HG03520 (cell line): ENCODE results near the gene CHADL.

ENCODE experiments used
- ATAC-seq: cut with Tn5 transposase; IDR thresholded peaks from one replicate; pipeline ENCODE4 v1.9.1; 2021; ENCODE audit warnings: mild to moderate bottlenecking, moderate library complexity; ENCODE audit not compliant: unreplicated experiment

The CHADL gene

DNA sequence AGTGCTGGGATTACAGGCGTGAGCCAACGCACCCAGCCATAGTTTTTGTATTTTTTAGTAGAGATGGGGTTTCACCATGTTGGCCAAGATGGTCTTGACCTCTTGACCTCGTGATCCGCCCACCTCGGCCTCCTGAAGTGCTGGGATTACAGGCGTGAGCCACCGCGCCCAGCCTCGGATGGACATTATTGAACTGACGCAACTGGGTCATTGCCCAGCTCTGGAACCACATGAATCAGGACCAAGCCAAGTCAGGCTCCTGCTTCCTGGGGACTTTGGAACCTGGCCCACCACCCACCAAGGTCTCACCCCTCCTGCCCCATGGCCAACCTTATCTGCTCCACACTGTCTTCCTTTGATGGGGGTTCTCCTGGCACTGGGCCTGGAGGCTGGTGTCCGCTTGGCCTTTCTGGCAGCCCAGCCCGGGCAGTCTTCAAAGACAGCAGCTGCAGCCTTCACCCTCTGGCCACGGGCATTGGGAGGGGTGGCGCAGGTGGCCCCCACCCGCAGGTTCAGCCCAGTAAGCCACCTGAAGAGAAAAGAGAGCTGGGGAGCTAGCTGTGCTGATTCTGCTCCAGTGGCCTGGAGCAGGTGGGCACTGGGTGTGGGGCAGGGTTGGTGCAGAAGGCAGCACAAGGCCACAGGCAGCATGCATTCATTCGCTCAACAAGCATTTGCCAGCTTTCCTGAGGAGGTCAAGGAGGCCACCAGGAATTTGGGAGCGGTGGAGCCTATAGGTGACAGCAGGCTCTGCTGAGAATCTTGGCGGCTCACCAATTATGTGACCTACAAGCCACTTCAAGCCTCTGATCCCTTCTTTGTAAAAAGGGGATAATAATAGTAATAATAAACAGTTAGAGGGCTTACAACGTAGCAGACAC is 5.7 kb downstream of the CHADL start:
- ATAC-seq: no peak

DNA sequence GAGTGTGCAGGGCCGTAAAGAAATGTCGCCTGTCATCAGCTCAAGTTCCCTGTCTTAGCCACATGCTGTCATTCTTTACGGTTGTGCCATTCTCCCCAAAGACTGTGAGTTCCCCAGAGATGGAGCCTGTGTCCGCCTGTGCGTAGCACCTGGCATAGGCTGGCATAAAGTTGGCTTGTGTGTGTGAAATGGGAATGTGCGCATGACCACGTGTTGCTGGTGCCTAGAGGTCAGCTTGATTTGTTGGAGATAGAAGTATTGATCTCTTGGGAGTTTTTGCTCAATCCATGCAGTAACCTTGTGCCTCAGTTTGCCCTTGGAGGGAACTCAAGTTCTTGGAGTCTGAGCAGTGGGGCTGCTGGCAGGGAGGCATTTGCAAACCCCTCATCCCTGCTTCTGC is 9.4 kb downstream of the CHADL start:
- ATAC-seq: no peak

DNA sequence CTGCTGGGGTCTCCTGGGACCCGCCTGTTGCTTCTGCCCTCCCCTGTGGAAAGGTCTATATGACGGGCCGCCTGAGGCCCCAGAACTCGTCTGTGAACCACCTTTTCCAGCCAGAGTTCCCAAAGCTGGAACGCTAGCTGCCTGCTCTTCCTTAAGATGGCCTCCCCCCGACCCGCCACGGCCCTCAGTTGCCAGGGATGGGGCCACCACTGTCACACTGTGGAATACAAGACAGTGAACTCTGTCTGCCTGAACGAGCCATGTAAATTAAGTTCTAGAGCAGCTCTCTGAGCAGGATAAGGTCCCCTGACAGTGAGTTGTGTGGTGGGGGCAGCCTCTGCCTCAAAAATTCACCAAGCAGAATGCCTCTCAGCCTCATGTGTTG is 10.3 kb downstream of the CHADL start:
- ATAC-seq: no peak

DNA sequence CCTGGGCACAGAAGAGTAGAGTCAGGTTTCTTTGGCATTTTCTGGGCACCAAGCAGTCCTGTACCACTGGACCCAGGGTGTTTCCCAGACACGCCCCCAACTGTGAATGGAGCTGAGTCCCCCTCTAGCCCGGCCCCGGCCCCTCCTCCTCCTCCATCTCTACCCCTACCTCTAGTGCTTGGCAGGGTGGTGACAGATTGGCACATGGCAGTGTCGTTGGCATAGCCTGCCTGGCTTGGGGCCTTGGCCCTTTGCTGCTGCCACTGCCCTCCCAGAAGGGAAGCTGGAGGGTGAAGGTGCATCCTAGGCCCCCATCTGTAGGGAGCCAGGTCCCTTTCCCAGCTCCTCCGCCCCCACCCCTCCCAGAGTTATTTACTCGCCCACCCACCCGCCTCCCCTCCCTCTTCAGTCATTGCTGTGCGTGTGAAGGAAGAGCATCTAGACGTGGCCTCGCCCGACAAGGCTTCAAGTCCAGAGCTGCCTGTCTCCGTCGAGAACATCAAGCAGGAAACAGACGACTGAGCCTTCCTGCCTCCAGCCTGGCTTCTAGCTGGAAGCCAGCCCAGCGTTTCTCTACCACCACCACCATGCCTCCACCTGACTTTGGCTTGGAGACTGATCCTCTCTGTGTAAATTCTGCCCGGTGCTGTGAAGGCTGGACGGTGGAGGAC is 10.9 kb downstream of the CHADL start:
- ATAC-seq: no peak

DNA sequence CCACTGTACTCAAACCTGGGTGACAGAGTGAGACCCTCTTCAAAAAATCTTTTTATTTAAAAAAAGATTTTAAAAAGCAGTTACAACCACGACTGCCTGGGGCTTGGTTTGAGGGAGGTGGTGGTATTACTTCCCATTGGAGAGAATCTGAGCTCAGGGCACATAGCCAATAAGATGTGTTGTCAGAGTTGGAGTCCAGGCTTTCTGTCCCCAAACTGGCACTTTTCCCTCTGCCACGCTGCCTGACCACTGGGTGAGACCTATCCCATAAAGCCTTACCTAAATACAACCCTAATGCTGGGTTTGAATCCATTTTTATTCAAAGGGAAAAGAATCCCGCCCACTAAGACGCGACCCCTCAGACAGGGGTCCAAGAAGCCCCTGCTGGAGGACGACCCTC is 11.5 kb downstream of the CHADL start:
- ATAC-seq: no peak

DNA sequence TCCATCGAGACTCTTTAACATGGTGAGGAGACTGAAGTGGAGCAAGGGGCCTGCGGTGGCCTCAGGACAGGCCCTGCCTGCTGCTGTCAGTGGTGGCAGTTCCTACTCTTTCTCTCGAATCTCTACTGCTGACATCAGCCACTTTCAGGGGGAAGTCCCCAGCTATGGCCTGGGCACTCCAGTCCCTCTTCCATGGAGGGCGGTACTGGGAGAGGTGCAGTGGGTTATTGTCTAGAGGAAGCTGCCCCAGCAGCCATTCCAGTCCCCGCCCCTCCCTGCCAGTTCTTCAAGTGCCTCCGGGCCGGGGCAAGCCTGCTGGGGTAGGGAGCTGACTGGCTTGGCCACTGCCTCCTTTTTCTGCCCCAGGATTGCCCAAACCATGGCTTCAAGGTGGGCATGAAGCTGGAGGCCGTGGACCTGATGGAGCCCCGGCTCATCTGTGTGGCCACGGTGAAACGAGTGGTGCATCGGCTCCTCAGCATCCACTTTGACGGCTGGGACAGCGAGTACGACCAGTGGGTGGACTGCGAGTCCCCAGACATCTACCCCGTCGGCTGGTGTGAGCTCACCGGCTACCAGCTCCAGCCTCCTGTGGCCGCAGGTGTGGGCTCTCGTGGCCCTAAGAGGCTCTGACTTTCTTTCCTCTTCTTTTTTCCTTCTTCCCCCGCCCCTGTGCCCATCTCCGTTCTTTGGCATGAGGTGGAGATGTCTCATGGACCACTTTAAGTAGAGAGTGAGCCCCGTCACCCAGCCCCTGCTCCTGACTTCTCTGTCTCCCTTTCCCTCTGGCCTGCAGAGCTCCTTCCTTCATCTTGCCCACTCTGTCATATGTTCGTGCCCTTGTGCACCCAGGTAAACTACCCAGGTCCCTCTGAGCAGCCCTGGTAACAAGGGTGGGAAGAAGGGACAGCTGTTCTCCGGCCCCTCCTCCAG is 13.7 kb downstream of the CHADL start:
- ATAC-seq: no peak

DNA sequence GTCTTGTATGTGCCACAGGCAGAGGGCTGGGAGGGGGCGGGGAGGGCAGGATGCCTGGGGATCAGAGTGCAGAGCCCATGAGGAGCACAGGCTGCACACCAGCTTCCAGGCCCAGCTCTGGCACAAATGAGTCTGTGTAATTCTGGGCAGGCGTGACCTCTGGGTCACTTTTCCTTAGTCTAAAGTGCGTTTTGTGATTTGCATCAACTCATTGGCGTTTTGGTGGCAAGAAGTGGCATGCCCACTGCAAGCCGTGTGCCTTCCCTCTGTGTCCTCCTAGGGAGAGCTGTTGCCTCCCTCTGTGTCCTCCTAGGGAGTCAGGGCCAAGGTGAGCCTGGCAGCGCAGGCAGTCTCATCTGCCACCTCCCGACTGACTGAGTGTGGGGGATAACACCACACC is 17.2 kb downstream of the CHADL start:
- no peak for ATAC-seq

DNA sequence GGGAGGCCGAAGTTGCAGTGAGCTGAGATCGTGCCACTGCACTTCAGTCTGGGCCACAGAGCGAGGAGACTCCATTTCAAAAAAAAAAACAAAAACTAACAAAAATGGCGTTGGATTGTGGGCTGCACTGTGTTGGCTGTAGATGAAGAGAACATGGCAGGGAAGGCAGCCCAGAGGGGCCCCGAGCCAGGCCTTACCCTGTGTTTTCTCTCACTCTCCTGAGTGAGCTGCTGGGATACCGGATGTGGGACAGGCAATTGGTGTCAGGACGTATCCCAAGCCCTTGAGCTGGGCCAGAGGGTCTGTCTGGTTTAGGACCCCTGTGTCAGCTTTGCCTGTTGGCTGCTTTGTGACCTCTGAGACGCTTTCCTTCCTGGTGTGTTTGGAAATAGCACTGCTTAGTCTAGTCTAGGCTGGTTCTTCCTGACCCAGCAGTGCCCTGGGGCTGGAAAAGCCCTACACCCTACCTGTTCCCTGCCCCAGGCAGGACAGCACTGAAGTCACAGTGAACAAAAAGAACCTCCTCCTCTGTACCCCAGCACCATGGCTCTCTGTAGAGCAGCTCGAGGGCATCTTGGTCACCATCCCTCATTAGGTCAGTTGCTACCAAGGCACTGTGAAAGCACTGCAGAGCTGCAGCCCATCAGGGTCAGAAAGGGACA is 17.8 kb downstream of the CHADL start:
- no peak for ATAC-seq

DNA sequence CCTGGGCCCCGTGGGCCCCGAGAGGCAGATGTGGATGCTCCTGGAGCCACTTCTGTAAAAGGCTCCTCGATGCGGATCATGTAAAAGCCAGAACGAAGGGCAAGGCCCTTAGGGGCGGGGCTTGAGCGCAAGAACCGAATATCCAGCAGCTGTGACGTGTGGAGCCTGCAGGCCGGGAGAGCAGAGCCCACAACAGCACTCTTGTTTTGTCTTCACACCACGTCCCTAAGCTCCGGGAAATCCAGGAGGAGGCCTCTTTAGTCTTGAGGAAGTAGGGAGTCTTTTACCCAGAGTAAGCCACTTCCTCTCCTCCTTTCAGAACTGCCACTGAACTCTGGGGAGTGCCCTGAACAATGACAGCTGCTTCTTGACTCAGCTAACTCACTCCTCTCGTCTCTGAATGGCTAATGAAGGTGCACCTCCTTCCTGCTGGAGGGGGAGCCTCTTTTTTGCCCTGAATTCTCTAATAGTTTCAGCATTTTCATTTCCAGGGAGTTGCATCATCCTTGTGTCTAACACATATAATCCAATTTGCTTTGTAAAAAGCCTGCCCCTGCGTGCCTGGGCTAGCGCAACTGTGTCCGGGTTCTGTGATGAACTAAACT is 23.1 kb downstream of the CHADL start:
- no peak for ATAC-seq

DNA sequence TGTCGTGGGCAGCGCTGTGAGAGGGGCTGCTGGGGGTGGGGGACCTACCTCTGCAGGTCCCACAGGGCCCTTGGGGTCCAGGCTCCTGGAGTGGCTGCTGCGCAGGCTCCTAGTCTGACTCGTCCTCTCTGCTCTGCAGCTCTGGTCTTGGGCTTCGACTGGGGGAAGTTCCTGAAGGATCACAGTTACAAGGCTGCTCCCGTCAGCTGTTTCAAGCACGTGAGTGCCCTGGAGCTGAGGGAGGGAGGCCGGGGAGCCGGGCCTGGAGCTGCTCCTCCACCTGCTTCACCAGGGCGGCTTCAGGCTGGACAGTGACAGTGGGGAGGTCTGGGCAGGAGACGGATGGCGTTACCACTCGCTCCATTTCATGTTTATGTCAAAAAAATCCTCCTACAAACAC is 23.7 kb downstream of the CHADL start:
- ATAC-seq: no peak

DNA sequence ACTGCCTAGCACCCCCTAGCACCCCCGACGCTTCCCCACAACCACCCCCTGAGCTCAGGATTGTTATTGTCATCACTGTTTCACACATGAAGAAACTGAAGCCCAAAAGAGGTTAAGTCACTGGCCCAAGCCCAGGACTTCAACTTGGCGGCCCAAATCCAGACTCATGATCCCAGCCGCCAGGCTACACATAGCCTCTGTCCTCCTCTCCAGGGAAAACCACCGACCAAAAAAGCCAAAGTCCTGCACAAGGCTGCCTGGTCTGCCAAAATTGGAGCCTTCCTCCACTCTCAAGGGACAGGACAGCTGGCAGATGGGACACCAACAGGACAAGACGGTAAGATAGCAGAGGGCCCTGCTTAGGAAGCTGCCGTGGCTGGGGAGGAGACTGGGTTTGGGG is 24.8 kb downstream of the CHADL start:
- ATAC-seq: no peak

DNA sequence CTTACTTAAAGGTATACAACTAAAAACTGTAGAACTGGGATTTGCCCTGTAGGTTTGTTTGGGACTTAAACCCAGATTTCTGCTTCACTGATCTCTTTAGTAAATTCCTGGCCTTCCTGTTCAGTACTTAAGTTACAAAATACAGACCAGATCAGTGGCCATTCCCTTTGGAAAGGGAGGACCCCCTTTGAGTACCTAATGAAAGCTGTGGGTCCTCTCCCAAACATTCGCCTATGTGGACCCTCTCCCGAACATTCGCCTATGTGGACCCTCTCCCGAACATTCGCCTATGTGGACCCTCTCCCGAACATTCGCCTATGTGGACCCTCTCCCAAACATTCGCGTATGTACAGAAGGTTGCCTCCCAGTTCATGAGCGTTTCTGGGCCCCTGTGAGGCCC is 25.3 kb downstream of the CHADL start:
- ATAC-seq: no peak

DNA sequence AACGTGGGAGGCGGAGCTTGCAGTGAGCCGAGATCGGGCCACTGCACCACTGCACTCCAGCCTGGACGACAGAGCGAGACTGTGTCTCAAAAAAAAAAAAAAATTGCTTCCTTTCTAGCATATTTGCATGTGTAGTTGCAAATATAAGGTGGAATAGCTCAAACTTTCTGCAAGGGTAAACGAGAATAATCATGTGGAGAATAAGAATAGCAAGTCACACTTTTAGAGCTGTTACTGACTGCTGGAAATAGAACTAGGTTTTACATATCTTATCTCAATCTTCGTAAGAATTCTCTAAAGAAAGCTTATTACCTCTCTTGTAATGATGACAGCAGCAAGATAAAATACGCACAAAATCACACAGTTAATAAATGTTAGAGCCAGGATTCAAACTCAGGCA is 34.0 kb downstream of the CHADL start:
- ATAC-seq: no peak

DNA sequence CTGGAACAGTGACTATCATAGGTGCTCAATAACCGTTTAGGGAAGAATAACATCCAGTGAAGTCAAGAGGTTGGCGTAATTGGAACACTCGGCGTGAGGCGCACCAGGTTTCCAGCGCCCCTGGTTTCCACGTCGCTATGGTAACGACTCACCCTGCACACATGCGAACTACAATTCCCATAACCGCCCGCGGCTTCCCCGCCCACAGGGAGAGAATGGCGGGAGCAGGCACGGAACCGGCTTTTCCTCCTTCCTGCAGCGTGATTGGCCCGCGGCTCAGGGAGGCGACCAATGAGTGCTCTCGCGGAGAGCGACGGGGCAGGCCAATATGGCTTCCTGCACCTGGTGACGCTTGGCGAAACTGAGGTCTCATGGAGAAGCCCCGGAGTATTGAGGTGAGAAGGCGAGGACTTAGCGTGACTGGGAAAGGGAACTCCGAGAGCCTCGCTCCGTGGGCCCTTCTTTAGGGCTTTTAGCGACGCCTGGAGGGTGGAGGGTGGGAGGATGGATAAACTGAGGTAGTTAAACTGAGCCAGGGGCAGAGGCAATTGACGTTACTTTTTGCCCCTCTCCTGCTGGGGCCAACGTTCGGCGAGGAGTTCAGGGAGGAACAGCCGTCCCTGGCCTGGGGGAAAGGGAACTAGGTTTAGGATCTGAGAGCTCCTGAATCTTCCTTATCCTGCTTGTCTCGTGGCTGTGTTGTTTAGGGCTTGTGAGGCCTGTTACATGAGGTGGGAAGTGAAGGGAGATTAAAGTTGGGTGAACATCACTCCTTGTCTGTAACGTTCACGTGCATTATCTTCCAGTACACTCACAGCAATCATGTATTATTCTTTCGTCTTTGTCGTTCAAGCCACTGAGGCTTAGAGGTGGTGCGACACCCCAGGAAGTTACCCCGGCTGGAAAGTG is 35.5 kb downstream of the CHADL start, which contains the start of gene L3MBTL2:
Gene L3MBTL2 (plus strand): TSS at position 321 of the 909 bp plus-strand sequence. CDS start 51 bp downstream, at position 372.
- peak; percentile 94 for ATAC-seq

DNA sequence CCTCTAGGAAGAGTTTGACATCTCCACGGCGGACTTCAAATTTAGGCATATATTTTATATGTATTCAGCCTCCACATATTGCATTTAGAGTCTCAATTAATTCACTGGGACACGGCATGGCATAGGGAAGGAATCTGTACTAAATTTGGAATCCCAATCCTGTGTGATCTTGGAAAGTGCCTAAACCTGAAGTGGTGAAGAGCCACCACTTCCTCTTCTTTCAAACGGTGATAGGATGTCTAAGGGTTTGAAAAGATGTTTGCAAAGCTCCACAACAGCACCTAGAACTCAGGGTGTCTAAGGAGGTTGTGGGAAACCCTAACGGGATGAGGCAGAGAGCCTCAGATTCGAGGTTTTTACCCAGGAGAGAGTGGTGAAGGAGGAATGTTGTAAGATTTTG is 36.7 kb downstream of the CHADL start:
- ATAC-seq: no peak

DNA sequence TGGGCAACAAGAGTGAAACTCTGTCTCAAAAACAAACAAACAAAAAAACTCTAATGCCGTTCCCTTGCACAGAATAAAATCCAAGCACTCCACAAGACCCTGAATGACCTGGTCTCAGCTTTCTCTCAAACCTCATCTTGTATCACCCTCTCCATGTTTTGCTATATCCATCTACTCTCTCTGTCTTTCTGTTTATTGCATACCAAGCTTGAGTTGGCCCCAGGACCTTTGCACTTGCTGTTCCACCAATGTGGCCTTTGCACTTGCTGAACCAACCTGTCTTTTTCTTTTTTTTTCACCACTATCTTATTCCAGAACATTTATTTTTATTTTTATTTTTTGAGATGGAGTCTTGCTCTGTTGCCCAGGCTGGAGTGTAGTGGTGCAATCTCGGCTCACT is 37.6 kb downstream of the CHADL start:
- no peak for ATAC-seq

DNA sequence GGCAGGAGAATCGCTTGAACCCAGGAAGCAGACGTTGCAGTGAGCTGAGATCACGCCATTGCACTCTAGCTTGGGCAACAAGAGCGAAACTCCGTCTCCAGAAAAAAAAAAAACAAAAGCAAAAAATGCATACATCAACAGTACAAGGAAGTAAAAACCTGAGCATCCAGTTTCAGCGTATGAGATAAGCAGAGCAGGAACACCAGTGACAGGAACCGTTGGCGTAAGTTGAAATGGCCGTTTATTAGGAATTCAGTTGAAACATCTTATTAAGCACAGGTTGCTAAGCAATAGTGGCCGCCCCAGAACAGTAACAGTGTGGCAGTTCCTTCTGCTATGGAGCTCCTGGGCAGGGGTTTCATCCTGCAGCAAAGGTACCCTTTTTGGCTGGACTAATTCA is 39.6 kb downstream of the CHADL start:
- no peak for ATAC-seq

DNA sequence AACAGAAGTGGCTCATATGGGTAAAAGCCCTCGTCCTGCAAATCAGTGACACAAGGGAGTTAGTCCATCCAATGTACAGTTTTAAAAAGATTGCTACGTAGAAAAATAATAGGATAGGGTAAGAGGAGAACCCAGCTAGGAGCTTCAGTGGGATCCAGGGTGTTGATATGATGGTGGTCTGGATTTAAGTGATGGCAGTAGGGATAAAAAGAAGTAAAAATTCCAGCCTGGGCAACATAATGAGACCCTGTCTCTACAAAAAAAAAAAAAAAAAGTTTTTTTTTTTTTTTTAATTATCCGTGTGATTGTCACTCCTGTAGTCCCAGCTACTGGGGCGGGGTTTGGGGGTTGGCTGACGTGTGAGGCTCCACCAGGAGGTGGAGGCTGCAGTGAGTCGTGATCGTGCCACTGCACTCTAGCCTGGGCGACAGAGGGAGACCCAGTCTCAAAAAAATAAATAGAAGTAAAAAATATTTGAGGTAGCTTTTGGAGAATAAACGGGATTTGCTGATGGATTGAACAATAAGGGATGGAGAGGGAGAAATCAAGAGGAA is 42.6 kb downstream of the CHADL start:
- ATAC-seq: no peak
